NCI-H524 (cell line): ENCODE results near the gene SPTLC1.
"Not testable (repeated sequence)": the region's sequence is repeated elsewhere in the genome, so short reads cannot be mapped to it uniquely, and the experiment has no call there.

ENCODE experiments used
- DNase-seq, 2 experiments: peaks; one replicate each; lab custom pipeline; 2025; lab: John Stamatoyannopoulos, UW

Gene SPTLC1

GRCh38 chr9:92140754-92141143, 25.5 kb upstream of the SPTLC1 start:
- DNase-seq = peak in 1 of 2 experiments; percentile 31

- peak; percentile 47 to 79 for DNase-seq
Measured at GRCh38 chr9:92140074-92140753, 25.0 kb upstream of the SPTLC1 start.

GRCh38 chr9:92138960-92139540, 23.8 kb upstream of the SPTLC1 start:
- DNase-seq = not testable (repeated sequence)

- DNase-seq = peak; percentile 44 to 80
Measured at GRCh38 chr9:92138157-92138959, 23.1 kb upstream of the SPTLC1 start.

GRCh38 chr9:92136184-92136858, 21.1 kb upstream of the SPTLC1 start:
- DNase-seq = no peak

- DNase-seq = peak in 1 of 2 experiments; percentile 54
Measured at GRCh38 chr9:92135576-92135975, 20.4 kb upstream of the SPTLC1 start.

GRCh38 chr9:92133949-92134604, 18.9 kb upstream of the SPTLC1 start:
- DNase-seq = peak; percentile 86 to 92

- DNase-seq = not testable (repeated sequence)
Measured at GRCh38 chr9:92132913-92133312, 17.7 kb upstream of the SPTLC1 start.

GRCh38 chr9:92132501-92132900, 17.3 kb upstream of the SPTLC1 start:
- DNase-seq = no peak

GRCh38 chr9:92122800-92123199, 7.6 kb upstream of the SPTLC1 start:
- no peak for DNase-seq

- DNase-seq = no peak
Measured at GRCh38 chr9:92122061-92122460, 6.8 kb upstream of the SPTLC1 start.

- DNase-seq = no peak
Measured at GRCh38 chr9:92121265-92121664, 6.1 kb upstream of the SPTLC1 start.

GRCh38 chr9:92120138-92120537, 4.9 kb upstream of the SPTLC1 start:
- DNase-seq = no peak

- no peak for DNase-seq
Measured at GRCh38 chr9:92119586-92119985, 4.4 kb upstream of the SPTLC1 start.

GRCh38 chr9:92108122-92108521, 7.1 kb downstream of the SPTLC1 start:
- no peak for DNase-seq

- DNase-seq = not testable (repeated sequence)
Measured at GRCh38 chr9:92105446-92106225, 9.6 kb downstream of the SPTLC1 start.

- not testable (repeated sequence) for DNase-seq
Measured at GRCh38 chr9:92103601-92104000, 11.6 kb downstream of the SPTLC1 start.

- no peak for DNase-seq
Measured at GRCh38 chr9:92100237-92100911, 14.8 kb downstream of the SPTLC1 start.

- no peak for DNase-seq
Measured at GRCh38 chr9:92098638-92099037, 16.6 kb downstream of the SPTLC1 start.

- DNase-seq = no peak
Measured at GRCh38 chr9:92097997-92098482, 17.2 kb downstream of the SPTLC1 start.
